ENCODE results near the gene RUNX2.

RUNX2 gene

DNA sequence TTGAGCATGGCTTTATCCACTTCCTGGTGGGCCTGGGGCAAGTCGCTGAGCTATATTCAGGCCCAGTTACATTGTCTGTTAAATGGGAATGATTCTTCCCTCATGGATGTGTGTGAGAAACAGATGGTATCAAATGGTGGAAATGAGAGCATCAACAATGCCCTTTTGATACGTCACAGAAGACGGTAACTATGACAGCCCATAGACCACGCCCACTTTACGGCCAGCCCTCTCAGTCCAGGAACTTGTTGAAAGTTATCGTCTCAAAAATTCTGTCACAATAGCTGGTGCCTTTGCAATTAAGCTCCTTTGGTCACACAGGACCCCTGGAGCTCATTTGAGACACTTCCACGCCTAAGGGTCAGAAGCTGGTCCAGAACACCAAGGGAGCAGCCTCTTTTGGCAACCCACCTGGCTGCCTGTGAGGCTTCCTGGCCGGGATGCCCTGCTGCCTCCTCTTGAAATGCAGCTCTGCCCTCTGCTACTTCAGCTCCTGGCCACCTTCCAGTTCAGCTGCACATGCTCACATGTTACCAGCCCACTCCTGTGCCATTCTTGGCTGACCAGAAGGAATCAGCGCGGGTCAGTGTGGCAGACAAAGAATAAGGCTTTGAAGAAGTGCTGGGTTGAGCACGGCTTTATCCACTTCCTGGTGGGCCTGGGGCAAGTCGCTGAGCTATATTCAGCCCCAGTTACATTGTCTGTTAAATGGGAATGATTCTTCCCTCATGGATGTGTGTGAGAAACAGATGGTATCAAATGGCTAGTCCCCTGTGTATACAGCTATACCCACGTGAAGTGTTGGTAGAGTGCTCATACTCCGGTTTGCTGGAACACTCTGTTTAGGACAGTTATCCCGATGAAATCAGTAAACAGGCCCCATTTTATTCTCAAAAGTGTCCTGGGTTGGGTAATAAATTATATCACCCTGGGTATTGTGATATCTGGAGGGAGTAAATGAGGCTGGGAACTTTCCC is 248.8 kb downstream of the RUNX2 start:
- in situ Hi-C loops (cut with HindIII; ENCODE audit: low sequenced_read_pairs), result no loop called here

- in situ Hi-C loops (cut with HindIII; ENCODE audit: low sequenced_read_pairs), result no loop called here
These were observed 249.8 kb downstream of the RUNX2 start for GRCh38 chr6:45577836-45578504.

GRCh38 chr6:45584127-45584526 is 256.0 kb downstream of the RUNX2 start:
- in situ Hi-C loops (cut with HindIII; ENCODE audit: low sequenced_read_pairs), result no loop called here

DNA sequence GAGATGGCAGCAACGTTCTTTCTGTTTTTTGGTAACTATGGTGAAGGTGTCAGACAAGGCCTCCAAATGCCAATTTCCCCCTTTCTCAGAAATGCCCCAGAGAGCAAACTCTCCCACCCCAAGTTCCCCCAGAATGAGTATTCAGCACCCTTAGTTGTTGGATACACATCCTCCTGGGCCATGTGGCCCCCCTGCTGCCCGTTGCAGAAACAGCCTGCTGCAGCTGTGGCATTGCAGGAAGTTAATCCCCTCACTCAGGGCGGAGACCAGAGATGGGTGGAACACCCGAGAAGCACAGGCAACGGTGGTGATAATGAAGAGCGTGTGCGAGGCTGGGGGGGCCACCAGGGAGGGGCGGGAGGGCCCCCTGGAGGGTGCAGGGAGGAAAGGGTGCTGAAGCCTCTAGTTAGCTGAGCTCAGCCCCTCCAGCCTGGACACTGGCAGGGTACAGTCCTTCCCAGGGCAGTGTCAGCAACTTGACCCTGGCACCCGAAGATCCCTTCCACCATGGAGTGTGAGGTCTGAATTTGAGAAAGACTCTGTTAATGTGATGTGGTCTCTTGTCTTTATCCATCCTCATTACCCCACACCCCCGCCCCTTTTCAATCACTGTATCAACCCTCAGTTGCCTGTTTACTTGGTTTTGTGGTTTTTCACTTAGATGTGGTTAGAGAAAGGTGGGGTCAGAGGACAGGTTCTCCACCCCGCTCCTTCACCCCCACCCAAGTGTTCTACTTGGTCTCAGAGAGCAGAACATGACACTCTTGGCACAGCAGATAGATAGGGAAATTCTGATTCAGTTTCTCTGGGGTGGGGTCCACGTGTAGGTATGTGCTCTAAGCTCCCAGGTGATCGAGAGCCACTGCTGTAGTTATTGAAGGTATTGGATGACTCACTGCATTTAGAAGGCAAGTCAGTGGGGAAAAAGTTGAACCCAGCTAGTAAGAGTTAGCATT is 258.4 kb downstream of the RUNX2 start:
- in situ Hi-C loops (cut with HindIII; ENCODE audit: low sequenced_read_pairs), result no loop called here

DNA sequence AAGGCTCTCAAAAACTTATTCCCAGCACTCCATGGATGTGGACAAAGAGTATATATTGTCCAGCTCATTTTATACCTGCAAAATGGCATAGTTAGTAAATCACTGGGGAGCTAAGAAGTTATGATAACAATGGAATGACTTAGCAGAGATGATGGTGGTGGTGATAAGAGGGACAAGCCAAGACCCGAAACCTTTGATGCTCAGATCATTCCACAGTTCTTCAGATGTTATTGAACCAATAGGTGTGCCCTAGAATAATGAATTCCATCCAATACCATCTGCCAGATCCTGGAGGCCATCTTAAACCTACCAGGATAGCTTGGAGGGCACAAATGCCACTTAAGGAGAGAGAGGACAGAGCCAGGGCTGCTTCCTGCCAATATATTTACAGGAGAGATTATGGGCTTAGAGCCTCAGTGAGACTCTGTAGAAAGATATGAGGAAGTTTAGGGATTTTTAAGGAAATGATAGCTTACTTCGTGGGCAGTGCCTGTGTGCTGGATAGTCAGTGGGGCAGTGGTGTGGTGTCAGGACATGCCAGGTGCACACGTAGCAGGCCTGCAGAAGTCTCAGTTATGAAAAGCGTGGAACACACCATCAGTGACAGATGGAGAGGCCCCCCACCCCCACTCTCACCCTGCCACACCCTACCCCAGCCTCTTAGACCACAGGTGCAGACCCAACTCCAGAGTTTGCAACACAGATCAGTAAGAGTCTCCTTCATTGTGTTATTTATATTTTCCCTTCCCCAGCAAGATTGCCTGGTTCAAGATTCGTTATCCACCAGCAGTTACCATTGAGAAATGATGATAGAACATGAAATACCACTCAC is 259.3 kb downstream of the RUNX2 start:
- in situ Hi-C loops (cut with HindIII; ENCODE audit: low sequenced_read_pairs), result no loop called here

DNA sequence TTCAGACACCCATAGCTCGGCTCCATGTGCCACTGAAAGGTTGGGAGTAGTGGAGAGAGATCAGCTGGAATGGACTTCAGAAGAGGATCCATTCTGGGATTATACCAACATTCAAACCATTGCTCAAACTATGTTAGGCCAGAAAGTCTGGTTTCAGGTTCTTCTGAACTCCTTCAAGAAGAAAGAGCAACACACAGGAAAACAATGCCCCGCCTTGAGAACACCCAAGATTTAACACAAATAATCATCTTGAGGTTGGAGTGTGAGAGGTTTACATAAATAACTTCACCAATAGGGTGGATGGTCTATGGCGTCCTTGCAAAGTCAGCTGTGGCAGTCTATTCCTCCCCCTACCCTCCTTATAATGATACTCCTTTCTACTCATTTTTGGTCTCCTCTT is 261.2 kb downstream of the RUNX2 start:
- in situ Hi-C loops (cut with HindIII; ENCODE audit: low sequenced_read_pairs), result no loop called here

GRCh38 chr6:45590226-45590625 is 262.1 kb downstream of the RUNX2 start:
- in situ Hi-C loops (cut with HindIII; ENCODE audit: low sequenced_read_pairs), result no loop called here

GRCh38 chr6:45590696-45591184 is 262.6 kb downstream of the RUNX2 start:
- in situ Hi-C loops (cut with HindIII; ENCODE audit: low sequenced_read_pairs), result no loop called here

DNA sequence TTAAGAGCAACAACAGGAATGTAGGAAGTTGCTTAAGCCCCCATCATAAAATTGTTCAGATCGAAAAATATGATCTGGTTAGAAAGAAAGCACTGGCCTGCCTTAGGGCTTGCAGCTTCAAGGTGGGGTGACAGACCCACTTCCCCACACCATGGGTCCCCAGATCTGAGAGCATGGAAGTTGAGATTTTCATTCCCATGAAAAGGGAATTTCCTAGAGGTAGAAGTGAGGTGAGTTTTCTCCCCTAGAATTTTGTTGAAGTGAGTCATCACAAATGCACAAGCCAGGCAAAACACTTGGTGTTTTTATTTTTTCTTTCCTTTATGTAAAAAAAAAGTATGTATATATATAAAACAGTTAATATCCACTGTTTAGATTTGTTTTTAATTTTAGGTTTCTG is 263.2 kb downstream of the RUNX2 start:
- in situ Hi-C loops (cut with HindIII; ENCODE audit: low sequenced_read_pairs), result no loop called here

DNA sequence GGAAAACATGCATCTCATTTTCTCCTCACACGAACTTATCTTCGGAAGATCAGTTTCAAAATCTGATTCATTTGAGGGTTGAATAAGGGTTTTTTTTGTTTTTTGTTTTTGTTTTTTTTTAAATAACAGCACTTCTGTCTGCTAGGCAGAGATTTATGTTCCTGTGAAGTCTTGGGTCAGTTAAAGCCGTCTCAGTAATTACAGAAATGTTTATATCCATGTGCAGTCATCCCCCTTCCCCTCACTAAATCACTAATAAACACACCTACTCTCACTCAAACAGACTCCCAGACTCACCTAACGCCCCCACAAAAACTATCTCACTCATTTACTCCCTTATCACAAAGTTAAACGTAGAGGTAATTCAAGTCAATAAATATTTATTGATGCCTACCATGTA is 263.8 kb downstream of the RUNX2 start:
- in situ Hi-C loops (cut with HindIII; ENCODE audit: low sequenced_read_pairs), result no loop called here

GRCh38 chr6:45592991-45593390 is 264.9 kb downstream of the RUNX2 start:
- in situ Hi-C loops (cut with HindIII; ENCODE audit: low sequenced_read_pairs), result no loop called here

- in situ Hi-C loops (cut with HindIII; ENCODE audit: low sequenced_read_pairs), result no loop called here
These were observed 267.1 kb downstream of the RUNX2 start for GRCh38 chr6:45595010-45595851.

DNA sequence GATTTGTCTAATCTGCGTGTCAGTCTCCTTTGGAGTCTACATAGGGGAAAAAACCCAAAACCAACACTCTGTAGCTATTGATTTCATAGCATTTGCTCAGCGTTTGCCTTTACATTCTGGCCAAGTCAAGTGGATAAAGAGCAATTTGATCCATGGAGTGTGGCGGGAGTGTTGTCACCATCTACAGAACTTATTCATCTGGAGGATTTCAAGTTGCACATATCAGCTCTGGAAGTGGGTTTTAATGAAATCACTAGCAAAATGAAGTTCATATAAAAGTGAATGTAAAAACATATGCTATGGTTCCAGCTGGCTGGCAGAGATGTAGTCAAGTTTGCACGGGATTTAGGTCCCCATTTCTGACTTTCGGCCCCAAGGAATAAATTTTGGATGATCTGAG is 269.3 kb downstream of the RUNX2 start:
- in situ Hi-C loops (cut with HindIII; ENCODE audit: low sequenced_read_pairs), result no loop called here

DNA sequence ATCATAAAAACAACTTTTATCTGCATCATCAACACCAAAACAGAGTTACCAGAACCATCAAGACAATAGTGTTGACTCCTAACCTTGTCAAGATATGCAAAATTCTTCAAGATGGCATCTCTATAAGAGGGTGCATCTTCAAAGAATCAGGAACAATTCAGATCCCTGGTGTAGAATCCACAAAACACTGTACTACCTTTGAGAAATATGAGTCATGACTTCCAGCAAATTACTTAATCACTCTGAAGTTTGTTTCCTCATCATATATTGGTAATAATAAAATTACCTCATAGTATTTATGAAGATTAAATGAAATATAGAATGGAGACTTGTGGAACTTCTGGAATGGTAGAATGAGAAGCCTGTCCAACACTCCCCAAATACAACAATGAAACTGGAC is 270.9 kb downstream of the RUNX2 start:
- in situ Hi-C loops (cut with HindIII; ENCODE audit: low sequenced_read_pairs), result no loop called here

DNA sequence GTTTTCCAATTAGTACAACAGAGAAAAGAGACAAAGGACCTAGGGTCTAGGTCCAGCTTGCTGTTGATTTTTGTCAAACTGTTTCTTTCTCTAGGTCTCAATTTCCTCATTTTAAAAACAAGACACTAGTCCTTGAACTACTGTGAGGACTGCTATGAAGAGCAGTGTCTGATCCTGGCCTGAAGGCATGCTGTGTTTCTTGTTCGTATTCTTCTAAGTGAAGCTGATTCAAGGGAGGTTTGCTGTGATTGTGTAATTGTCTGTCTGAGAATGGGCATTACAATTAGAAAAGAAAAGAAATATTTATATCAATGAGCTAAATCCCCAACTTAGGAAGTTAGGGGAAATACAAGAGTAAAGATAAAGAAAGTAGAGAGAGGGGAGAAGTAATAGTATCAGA is 277.8 kb downstream of the RUNX2 start:
- in situ Hi-C loops (cut with HindIII; ENCODE audit: low sequenced_read_pairs), result no loop called here

DNA sequence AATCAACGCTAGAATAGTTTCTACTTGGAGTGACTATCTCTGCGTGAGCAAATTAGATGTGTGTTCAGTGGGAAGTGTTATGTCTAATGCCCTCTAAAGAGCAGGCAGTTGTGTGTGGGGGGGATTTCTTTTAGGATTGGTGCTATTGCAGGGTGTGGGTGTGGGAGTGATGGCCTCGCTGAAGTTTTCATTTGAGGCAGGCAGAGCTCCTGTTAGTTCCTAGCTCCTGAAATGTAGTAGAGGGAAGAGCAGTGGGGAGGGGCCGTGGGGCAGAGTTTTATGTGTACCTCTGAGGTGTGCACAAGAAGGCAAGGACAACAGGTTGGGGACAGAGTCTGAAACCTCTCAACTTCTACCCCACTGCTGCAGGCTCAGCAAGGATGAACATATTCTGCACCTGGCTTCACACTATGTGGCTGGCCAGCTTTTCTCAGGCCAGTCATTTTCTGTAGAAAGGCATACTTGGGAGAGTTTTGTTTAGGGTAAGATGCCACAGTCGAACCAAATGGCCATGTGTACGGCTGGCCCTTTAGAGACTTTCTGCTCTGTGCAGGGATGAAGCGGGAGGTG is 278.8 kb downstream of the RUNX2 start:
- in situ Hi-C loops (cut with HindIII; ENCODE audit: low sequenced_read_pairs), result no loop called here

GRCh38 chr6:45607798-45608197 is 279.7 kb downstream of the RUNX2 start:
- in situ Hi-C loops (cut with HindIII; ENCODE audit: low sequenced_read_pairs), result no loop called here

- in situ Hi-C loops (cut with HindIII; ENCODE audit: low sequenced_read_pairs), result no loop called here
These were observed 280.3 kb downstream of the RUNX2 start for GRCh38 chr6:45608252-45608913.
